ENCODE measurements around the gene ARHGAP6.

ARHGAP6 gene

GRCh38 chrX:11462648-11463047, 203.1 kb downstream of the ARHGAP6 start:
- no peak for TF ChIP-seq CTCF (IDR thresholded peaks at IDR 0.05; ENCODE audit: low read depth, low read length, missing control alignments)
- H3K4me3 ChIP-seq (ENCODE audit: low read depth, low read length): no peak overlapping the region
- in situ Hi-C loops (cut with HindIII; ENCODE audit: low sequenced_read_pairs): no loop called here
- DNase-seq (ENCODE audit: low read depth): no peak

- no peak for TF ChIP-seq CTCF (IDR thresholded peaks at IDR 0.05; ENCODE audit: low read depth, low read length, missing control alignments)
- no peak for DNase-seq (ENCODE audit: low read depth)
- in situ Hi-C loops (cut with HindIII; ENCODE audit: low sequenced_read_pairs): no loop called here
- no peak overlapping the region for H3K4me3 ChIP-seq (ENCODE audit: low read depth, low read length)
Measured at GRCh38 chrX:11462136-11462535, 203.6 kb downstream of the ARHGAP6 start.

GRCh38 chrX:11461201-11462001, 204.3 kb downstream of the ARHGAP6 start:
- no peak overlapping the region for H3K4me3 ChIP-seq (ENCODE audit: low read depth, low read length)
- TF ChIP-seq CTCF (IDR thresholded peaks at IDR 0.05; ENCODE audit: low read depth, low read length, missing control alignments): no peak
- no peak for DNase-seq (ENCODE audit: low read depth)
- in situ Hi-C loops (cut with HindIII; ENCODE audit: low sequenced_read_pairs): no loop called here

GRCh38 chrX:11460347-11460746, 205.4 kb downstream of the ARHGAP6 start:
- no peak for DNase-seq (ENCODE audit: low read depth)
- no peak overlapping the region for H3K4me3 ChIP-seq (ENCODE audit: low read depth, low read length)
- no peak for TF ChIP-seq CTCF (IDR thresholded peaks at IDR 0.05; ENCODE audit: low read depth, low read length, missing control alignments)
- in situ Hi-C loops (cut with HindIII; ENCODE audit: low sequenced_read_pairs): no loop called here

- in situ Hi-C loops (cut with HindIII; ENCODE audit: low sequenced_read_pairs): no loop called here
- TF ChIP-seq CTCF (IDR thresholded peaks at IDR 0.05; ENCODE audit: low read depth, low read length, missing control alignments): no peak
- H3K4me3 ChIP-seq (ENCODE audit: low read depth, low read length): no peak overlapping the region
- no peak for DNase-seq (ENCODE audit: low read depth)
Measured at GRCh38 chrX:11458170-11458569, 207.6 kb downstream of the ARHGAP6 start.

GRCh38 chrX:11451151-11451550, 214.6 kb downstream of the ARHGAP6 start:
- no peak overlapping the region for H3K4me3 ChIP-seq (ENCODE audit: low read depth, low read length)
- no peak for TF ChIP-seq CTCF (IDR thresholded peaks at IDR 0.05; ENCODE audit: low read depth, low read length, missing control alignments)
- DNase-seq (ENCODE audit: low read depth): no peak
- in situ Hi-C loops (cut with HindIII; ENCODE audit: low sequenced_read_pairs): no loop called here
